ENCODE results near the gene THSD4. TPM values are rescaled to one million over a fixed set of nuclear protein-coding genes. Genes with fewer than 3 reads are reported as not detected.
"Not testable (repeated sequence)": the region's sequence is repeated elsewhere in the genome, so short reads cannot be mapped to it uniquely, and the experiment has no call there.

THSD4 gene
- total RNA-seq, 1 donor, result under 0.01 TPM

GRCh38 chr15:71248386-71248785 is 133.1 kb downstream of the THSD4 start:
- DNase-seq (ENCODE audit: low read depth in 2 of 3, low spot score in 2 of 3), result no peak

GRCh38 chr15:71249986-71250385 is 134.7 kb downstream of the THSD4 start:
- no peak for DNase-seq (ENCODE audit: low read depth in 2 of 3, low spot score in 2 of 3)

GRCh38 chr15:71250936-71251583 is 135.8 kb downstream of the THSD4 start:
- no peak for DNase-seq (ENCODE audit: low read depth in 2 of 3, low spot score in 2 of 3)

GRCh38 chr15:71251584-71252043 is 136.3 kb downstream of the THSD4 start:
- DNase-seq (ENCODE audit: low read depth in 2 of 3, low spot score in 2 of 3), result no peak

GRCh38 chr15:71252044-71252739 is 136.9 kb downstream of the THSD4 start:
- DNase-seq (ENCODE audit: low read depth in 2 of 3, low spot score in 2 of 3), result no peak

GRCh38 chr15:71252740-71253047 is 137.4 kb downstream of the THSD4 start:
- no peak for DNase-seq (ENCODE audit: low read depth in 2 of 3, low spot score in 2 of 3)

GRCh38 chr15:71254491-71254890 is 139.2 kb downstream of the THSD4 start:
- DNase-seq (ENCODE audit: low read depth in 2 of 3, low spot score in 2 of 3), result no peak

GRCh38 chr15:71256934-71257664 is 141.8 kb downstream of the THSD4 start:
- no peak for DNase-seq (ENCODE audit: low read depth in 2 of 3, low spot score in 2 of 3)

- DNase-seq (ENCODE audit: low read depth in 2 of 3, low spot score in 2 of 3), result no peak
Observed at GRCh38 chr15:71259866-71260265, 144.6 kb downstream of the THSD4 start.

- no peak for DNase-seq (ENCODE audit: low read depth in 2 of 3, low spot score in 2 of 3)
Observed at GRCh38 chr15:71261418-71261817, 146.1 kb downstream of the THSD4 start.

- no peak for DNase-seq (ENCODE audit: low read depth in 2 of 3, low spot score in 2 of 3)
Observed at GRCh38 chr15:71261909-71262308, 146.6 kb downstream of the THSD4 start.

- DNase-seq (ENCODE audit: low read depth in 2 of 3, low spot score in 2 of 3), result no peak
Observed at GRCh38 chr15:71262599-71262998, 147.3 kb downstream of the THSD4 start.

- not testable (repeated sequence) for DNase-seq (ENCODE audit: low read depth in 2 of 3, low spot score in 2 of 3)
Observed at GRCh38 chr15:71265606-71266005, 150.3 kb downstream of the THSD4 start.

- no peak for DNase-seq (ENCODE audit: low read depth in 2 of 3, low spot score in 2 of 3)
Observed at GRCh38 chr15:71271327-71271726, 156.1 kb downstream of the THSD4 start.

GRCh38 chr15:71272932-71273331 is 157.7 kb downstream of the THSD4 start:
- no peak for DNase-seq (ENCODE audit: low read depth in 2 of 3, low spot score in 2 of 3)

GRCh38 chr15:71273731-71274447 is 158.6 kb downstream of the THSD4 start:
- no peak for DNase-seq (ENCODE audit: low read depth in 2 of 3, low spot score in 2 of 3)

GRCh38 chr15:71274448-71274798 is 159.2 kb downstream of the THSD4 start:
- no peak for DNase-seq (ENCODE audit: low read depth in 2 of 3, low spot score in 2 of 3)

- DNase-seq (ENCODE audit: low read depth in 2 of 3, low spot score in 2 of 3), result no peak
Observed at GRCh38 chr15:71275098-71275497, 159.8 kb downstream of the THSD4 start.

- DNase-seq (ENCODE audit: low read depth in 2 of 3, low spot score in 2 of 3), result no peak
Observed at GRCh38 chr15:71275566-71276335, 160.5 kb downstream of the THSD4 start.

- no peak for DNase-seq (ENCODE audit: low read depth in 2 of 3, low spot score in 2 of 3)
Observed at GRCh38 chr15:71276336-71276665, 161.0 kb downstream of the THSD4 start.

Data from hematopoietic multipotent progenitor cell (in vitro differentiated cells).